ENCODE results near the gene PRKCH. TPM values are rescaled to one million over a fixed set of nuclear protein-coding genes. Genes with fewer than 3 reads are reported as not detected.

The PRKCH gene
- total RNA-seq, 1 experiment from 2014 or later, result 10.3 TPM

GRCh38 chr14:61376314-61376713 lies 54.9 kb downstream of the PRKCH start:
- Mint-ChIP-seq H3K9me3 (peaks cover 57% of the 10 kb centered on the region), H3K4me3 (no peak overlapping the region), H3K27me3 (ENCODE audit: low read depth) (peaks cover 7% of the 10 kb centered on the region), H3K36me3 (peaks cover 42% of the 10 kb centered on the region), H3K4me1 (peaks cover 11% of the 10 kb centered on the region), H3K27ac (no peak overlapping the region)
- no peak for ATAC-seq
- no peak for DNase-seq (ENCODE audit: low spot score)
- POLR2A ChIA-PET, result interaction anchor here (0.7 kb wide), 1 partner anchor 12 kb away, joined by 3 read pairs; no protein-coding TSS in a partner anchor
- no peak for TF ChIP-seq ELF4 (CRISPR knock-in tag; IDR thresholded peaks at IDR 0.05; ENCODE audit: low read depth)
- CTCF ChIA-PET, result no interaction called here

DNA sequence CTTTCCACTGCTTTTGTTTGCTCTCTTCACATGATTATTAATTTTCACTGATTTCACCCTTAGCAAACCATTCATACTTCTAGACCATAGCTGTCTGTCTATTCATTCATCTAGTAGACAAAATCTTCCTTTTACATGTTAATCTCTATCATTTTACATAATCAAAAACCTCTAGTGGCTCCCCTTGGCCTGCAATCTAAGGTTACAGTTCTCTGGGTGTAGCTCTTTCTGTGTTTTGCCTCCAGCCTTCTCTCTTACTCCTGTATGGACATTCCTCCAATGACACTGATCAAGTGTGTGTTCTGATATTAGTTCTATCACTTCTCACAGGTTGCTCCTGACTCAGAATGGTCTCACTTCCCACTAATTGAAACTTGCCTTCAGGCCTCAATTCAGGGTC lies 56.4 kb downstream of the PRKCH start:
- CTCF ChIA-PET, result no interaction called here
- ATAC-seq (no peak), DNase-seq (ENCODE audit: low spot score) (no peak)
- TF ChIP-seq TP53 (CRISPR knock-in tag; IDR thresholded peaks at IDR 0.05), result no peak
- peaks cover 48% of the 10 kb centered on the region for H3K9me3 Mint-ChIP-seq
- H3K27me3 Mint-ChIP-seq (ENCODE audit: low read depth), result peaks cover 7% of the 10 kb centered on the region
- H3K4me1 Mint-ChIP-seq, result peaks cover 11% of the 10 kb centered on the region
- no peak overlapping the region for H3K27ac Mint-ChIP-seq
- peaks cover 36% of the 10 kb centered on the region for H3K36me3 Mint-ChIP-seq
- POLR2A ChIA-PET, result interaction anchor here (0.8 kb wide), 1 partner anchor 9 kb away, joined by 3 read pairs; no protein-coding TSS in a partner anchor
- H3K4me3 Mint-ChIP-seq, result no peak overlapping the region

DNA sequence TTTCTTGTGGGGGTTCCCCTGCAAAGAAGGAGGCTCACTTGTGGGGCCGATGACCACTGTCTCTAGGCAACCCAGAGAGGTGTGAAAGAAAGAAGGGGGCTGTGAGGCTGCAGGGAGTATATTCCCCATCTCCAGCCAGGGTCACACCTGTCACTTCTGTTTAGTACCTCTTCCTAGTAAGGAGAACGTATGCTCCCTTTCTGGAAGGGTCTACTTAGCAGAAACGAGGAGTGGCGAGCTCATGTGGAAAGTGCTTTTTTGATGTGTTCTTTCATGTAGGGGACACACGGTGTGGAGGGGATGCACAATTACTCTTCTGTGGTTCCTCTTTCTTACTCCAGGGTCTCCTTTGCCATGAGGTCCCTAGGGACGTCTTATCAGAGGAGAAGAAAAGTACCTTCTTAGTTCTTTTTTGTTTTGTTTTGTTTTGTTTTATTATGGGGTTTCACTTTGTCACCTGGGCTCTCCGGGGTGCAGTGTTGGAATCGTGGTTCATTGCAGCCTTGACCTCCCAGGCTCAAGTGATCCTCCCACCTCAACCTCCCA lies 58.3 kb downstream of the PRKCH start:
- POLR2A ChIA-PET, result no interaction called here
- H3K4me3 Mint-ChIP-seq, result no peak overlapping the region
- DNase-seq (ENCODE audit: low spot score) (no peak), ATAC-seq (no peak)
- no peak for TF ChIP-seq ATF2 (CRISPR knock-in tag; IDR thresholded peaks at IDR 0.05; ENCODE audit: borderline replicate concordance, low read depth)
- TF ChIP-seq ERG (CRISPR knock-in tag; IDR thresholded peaks at IDR 0.05), result no peak
- TF ChIP-seq HMGA2 (CRISPR knock-in tag; IDR thresholded peaks at IDR 0.05), result no peak
- TF ChIP-seq, protein P1, sequence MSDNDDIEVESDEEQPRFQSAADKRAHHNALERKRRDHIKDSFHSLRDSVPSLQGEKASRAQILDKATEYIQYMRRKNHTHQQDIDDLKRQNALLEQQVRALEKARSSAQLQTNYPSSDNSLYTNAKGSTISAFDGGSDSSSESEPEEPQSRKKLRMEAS (CRISPR knock-in tag; IDR thresholded peaks at IDR 0.05), result no peak
- TF ChIP-seq GRHL2 (CRISPR knock-in tag; IDR thresholded peaks at IDR 0.05; ENCODE audit: insufficient replicate concordance, severe bottlenecking), result no peak
- H3K36me3 Mint-ChIP-seq, result peaks cover 17% of the 10 kb centered on the region
- H3K27ac Mint-ChIP-seq, result no peak overlapping the region
- CTCF ChIA-PET, result no interaction called here
- peaks cover 7% of the 10 kb centered on the region for H3K27me3 Mint-ChIP-seq (ENCODE audit: low read depth)
- H3K9me3 Mint-ChIP-seq, result peaks cover 30% of the 10 kb centered on the region
- H3K4me1 Mint-ChIP-seq, result peaks cover 11% of the 10 kb centered on the region

GRCh38 chr14:61380984-61381383 lies 59.6 kb downstream of the PRKCH start:
- ChIA-PET CTCF (no interaction called here), POLR2A (no interaction called here)
- H3K27ac Mint-ChIP-seq, result no peak overlapping the region
- ATAC-seq, result peak; percentile 86
- H3K9me3 Mint-ChIP-seq, result peaks cover 20% of the 10 kb centered on the region
- peaks cover 11% of the 10 kb centered on the region for H3K4me1 Mint-ChIP-seq
- no peaks in the 10 kb centered on the region for H3K27me3 Mint-ChIP-seq (ENCODE audit: low read depth)
- peaks cover 7% of the 10 kb centered on the region for H3K36me3 Mint-ChIP-seq
- peak; percentile 18 for DNase-seq (ENCODE audit: low spot score)
- H3K4me3 Mint-ChIP-seq, result no peak overlapping the region
- TF ChIP-seq KAT7 (CRISPR knock-in tag; IDR thresholded peaks at IDR 0.05; ENCODE audit: borderline replicate concordance), result no peak
- TF ChIP-seq OVOL2 (CRISPR knock-in tag; IDR thresholded peaks at IDR 0.05; ENCODE audit: borderline replicate concordance), result no peak
- TF ChIP-seq ZNF396 (CRISPR knock-in tag; IDR thresholded peaks at IDR 0.05; ENCODE audit: borderline replicate concordance), result no peak
- TF ChIP-seq ZNF138 (CRISPR knock-in tag; conservative IDR thresholded peaks at IDR 0.05), result no peak
- TF ChIP-seq CTCF (IDR thresholded peaks at IDR 0.05), result no peak
- no peak for TF ChIP-seq SMAD4 (CRISPR knock-in tag; IDR thresholded peaks at IDR 0.05)
- no peak for TF ChIP-seq ESRRA (CRISPR knock-in tag; IDR thresholded peaks at IDR 0.05; ENCODE audit: borderline replicate concordance)
- TF ChIP-seq, protein P1 (CRISPR knock-in tag; IDR thresholded peaks at IDR 0.05), result no peak
- no peak for TF ChIP-seq NR3C1 (CRISPR knock-in tag; conservative IDR thresholded peaks at IDR 0.05; ENCODE audit: low read depth)

Data from WTC11 (cell line).